Measurements from ENCODE around the gene FBXO8.

- TF ChIP-seq POLR2A (IDR thresholded peaks at IDR 0.05) (no peak), CTCF (IDR thresholded peaks at IDR 0.05 in 4 of 5, conservative IDR thresholded peaks at IDR 0.05 in 1 of 5) (no peak)
Measured at GRCh38 chr4:174332741-174333493, 49.5 kb upstream of the FBXO8 start.

Measured in gastrocnemius medialis (tissue), 4 donors.